ENCODE data around the gene CFAP46. TPM values are rescaled to one million over a fixed set of nuclear protein-coding genes. Genes with fewer than 3 reads are reported as not detected.

The CFAP46 gene
- total and polyA plus RNA-seq, 2 of the 4 experiments (the other 2 are of a cell fraction): 1.3 to 1.8 TPM

DNA sequence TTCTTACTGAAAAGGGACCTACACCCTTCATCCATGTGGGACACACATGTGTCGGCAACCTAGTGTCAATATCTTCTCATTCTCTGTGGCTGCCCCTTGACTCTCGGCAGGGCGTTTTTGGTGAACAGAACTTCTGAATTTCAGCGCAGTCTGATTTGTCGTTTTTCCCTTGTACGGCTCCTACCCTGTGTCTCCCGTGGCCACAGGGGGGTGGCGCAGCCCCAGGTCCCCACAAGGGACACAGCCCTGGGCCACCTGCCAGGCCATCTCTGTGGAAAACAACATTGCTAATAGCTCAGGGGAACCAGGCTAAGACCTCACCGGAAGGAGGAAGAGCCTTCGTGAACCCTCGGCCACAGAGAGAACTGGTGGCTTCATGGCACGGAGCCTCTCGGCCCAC is 103.3 kb downstream of the CFAP46 start:
- H3K56ac ChIP-seq (ENCODE audit: extremely low read depth, insufficient read depth, low read length): no peak overlapping the region
- H3K14ac ChIP-seq (replicated peaks; ENCODE audit: low read depth, low read length): no peak overlapping the region
- peaks cover 1% of the 10 kb centered on the region; the same call in 1 of the 2 replicates for H3K27me3 ChIP-seq (ENCODE audit: control insufficient read depth, insufficient read depth, low read length)
- no peak overlapping the region for H3K4ac ChIP-seq (ENCODE audit: low read depth, low read length)
- no peaks in the 10 kb centered on the region for H3K36me3 ChIP-seq (ENCODE audit: control insufficient read depth, insufficient read depth, low read length)
- ATAC-seq (ENCODE audit: low read depth) (no peak), DNase-seq (no peak)
- no peak overlapping the region for H4K5ac ChIP-seq (ENCODE audit: low read depth, low read length)
- BruUV-seq (replicated peaks): no TSS peak
- TF ChIP-seq FOS (IDR thresholded peaks at IDR 0.05; ENCODE audit: low read depth, low read length) (no peak), RAD21 (IDR thresholded peaks at IDR 0.05; ENCODE audit: low read length) (no peak), RCOR1 (IDR thresholded peaks at IDR 0.05; ENCODE audit: insufficient replicate concordance, low read length) (no peak), CEBPB (IDR thresholded peaks at IDR 0.05; ENCODE audit: low read depth, low read length) (no peak), SMC3 (IDR thresholded peaks at IDR 0.05; ENCODE audit: low read depth, low read length) (no peak), RFX5 (IDR thresholded peaks at IDR 0.05; ENCODE audit: low read depth, low read length) (no peak), CHD1 (IDR thresholded peaks at IDR 0.05; ENCODE audit: low read depth, low read length) (no peak), MAZ (IDR thresholded peaks at IDR 0.05; ENCODE audit: borderline replicate concordance, low read depth, low read length) (no peak), POLR2A (IDR thresholded peaks at IDR 0.05; ENCODE audit: low read depth, low read length) (no peak), NFE2L2 (IDR thresholded peaks at IDR 0.05; ENCODE audit: low read depth, low read length) (no peak)
- TF ChIP-seq, protein P1, sequence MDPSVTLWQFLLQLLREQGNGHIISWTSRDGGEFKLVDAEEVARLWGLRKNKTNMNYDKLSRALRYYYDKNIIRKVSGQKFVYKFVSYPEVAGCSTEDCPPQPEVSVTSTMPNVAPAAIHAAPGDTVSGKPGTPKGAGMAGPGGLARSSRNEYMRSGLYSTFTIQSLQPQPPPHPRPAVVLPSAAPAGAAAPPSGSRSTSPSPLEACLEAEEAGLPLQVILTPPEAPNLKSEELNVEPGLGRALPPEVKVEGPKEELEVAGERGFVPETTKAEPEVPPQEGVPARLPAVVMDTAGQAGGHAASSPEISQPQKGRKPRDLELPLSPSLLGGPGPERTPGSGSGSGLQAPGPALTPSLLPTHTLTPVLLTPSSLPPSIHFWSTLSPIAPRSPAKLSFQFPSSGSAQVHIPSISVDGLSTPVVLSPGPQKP (IDR thresholded peaks at IDR 0.05; ENCODE audit: borderline replicate concordance, low read depth, low read length): no peak
- TF ChIP-seq, protein P2, sequence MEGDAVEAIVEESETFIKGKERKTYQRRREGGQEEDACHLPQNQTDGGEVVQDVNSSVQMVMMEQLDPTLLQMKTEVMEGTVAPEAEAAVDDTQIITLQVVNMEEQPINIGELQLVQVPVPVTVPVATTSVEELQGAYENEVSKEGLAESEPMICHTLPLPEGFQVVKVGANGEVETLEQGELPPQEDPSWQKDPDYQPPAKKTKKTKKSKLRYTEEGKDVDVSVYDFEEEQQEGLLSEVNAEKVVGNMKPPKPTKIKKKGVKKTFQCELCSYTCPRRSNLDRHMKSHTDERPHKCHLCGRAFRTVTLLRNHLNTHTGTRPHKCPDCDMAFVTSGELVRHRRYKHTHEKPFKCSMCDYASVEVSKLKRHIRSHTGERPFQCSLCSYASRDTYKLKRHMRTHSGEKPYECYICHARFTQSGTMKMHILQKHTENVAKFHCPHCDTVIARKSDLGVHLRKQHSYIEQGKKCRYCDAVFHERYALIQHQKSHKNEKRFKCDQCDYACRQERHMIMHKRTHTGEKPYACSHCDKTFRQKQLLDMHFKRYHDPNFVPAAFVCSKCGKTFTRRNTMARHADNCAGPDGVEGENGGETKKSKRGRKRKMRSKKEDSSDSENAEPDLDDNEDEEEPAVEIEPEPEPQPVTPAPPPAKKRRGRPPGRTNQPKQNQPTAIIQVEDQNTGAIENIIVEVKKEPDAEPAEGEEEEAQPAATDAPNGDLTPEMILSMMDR (conservative IDR thresholded peaks at IDR 0.05; ENCODE audit: low read depth, low read length): no peak
- WGBS, 2 experiments (ENCODE audit: extremely low coverage in 2 of 2, insufficient read length in 1 of 2): 84% methylated on average over 9 of the region's 13 CpGs; no CpG with 5 or more reads in 1 of the 2 experiments
- no peak overlapping the region for H3K4me3 ChIP-seq (ENCODE audit: insufficient read depth, low read depth, low read length)
- H3K23ac ChIP-seq (ENCODE audit: low read depth, low read length): no peak overlapping the region
- POLR2A ChIA-PET (ENCODE audit: unreplicated experiment): no interaction called here
- no peak overlapping the region for H2AK9ac ChIP-seq (replicated peaks; ENCODE audit: low read depth, low read length, poor library complexity)
- no peak overlapping the region for H2AK5ac ChIP-seq (ENCODE audit: low read depth, low read length)
- peaks cover 19% of the 10 kb centered on the region for H3K9me3 ChIP-seq (ENCODE audit: control insufficient read depth, insufficient read depth, low read length)
- H4K8ac ChIP-seq (ENCODE audit: low read depth in 2 of 2, low read length in 2 of 2): no peak overlapping the region
- no peak overlapping the region for H2BK5ac ChIP-seq (ENCODE audit: low read depth, low read length, poor library complexity, severe bottlenecking)
- H3K4me2 ChIP-seq (ENCODE audit: low read depth, low read length): no peak overlapping the region
- CTCF ChIA-PET: no interaction called here
- no peaks in the 10 kb centered on the region for H3K79me1 ChIP-seq (ENCODE audit: low read depth in 1 of 2, low read length in 2 of 2)
- no peaks in the 10 kb centered on the region for H4K20me1 ChIP-seq (ENCODE audit: insufficient read depth, low read length)
- in situ Hi-C loops (cut with MboI; ENCODE audit: low sequenced_read_pairs) (no loop called here), intact Hi-C loops (cut with micrococcal nuclease) (no loop called here), dilution Hi-C loops (cut with HindIII; ENCODE audit: low sequenced_read_pairs, unreplicated experiment) (no loop called here)
- H2BK120ac ChIP-seq (ENCODE audit: low read depth, low read length): no peak overlapping the region
- H4K91ac ChIP-seq (ENCODE audit: insufficient read depth, low read depth, low read length): no peak overlapping the region
- H3K27ac ChIP-seq (ENCODE audit: insufficient read depth, low read length): no peak overlapping the region
- H3K18ac ChIP-seq (ENCODE audit: low read depth, low read length): no peak overlapping the region
- H3K4me1 ChIP-seq (ENCODE audit: control insufficient read depth, insufficient read depth, low read length): no peaks in the 10 kb centered on the region
- no peak overlapping the region for H3K9ac ChIP-seq (ENCODE audit: low read depth, low read length)
- peaks cover 3% of the 10 kb centered on the region; the same call in 1 of the 2 replicates for H3K9me1 ChIP-seq (ENCODE audit: insufficient read depth, low read length)
- no peak overlapping the region for H2AFZ ChIP-seq (replicated peaks; ENCODE audit: low read length, poor library complexity)
- H2BK15ac ChIP-seq (ENCODE audit: low read depth, low read length): no peak overlapping the region
- H2BK20ac ChIP-seq (ENCODE audit: low read depth, low read length): no peak overlapping the region
